ENCODE data around the gene MMP23B.

DNA sequence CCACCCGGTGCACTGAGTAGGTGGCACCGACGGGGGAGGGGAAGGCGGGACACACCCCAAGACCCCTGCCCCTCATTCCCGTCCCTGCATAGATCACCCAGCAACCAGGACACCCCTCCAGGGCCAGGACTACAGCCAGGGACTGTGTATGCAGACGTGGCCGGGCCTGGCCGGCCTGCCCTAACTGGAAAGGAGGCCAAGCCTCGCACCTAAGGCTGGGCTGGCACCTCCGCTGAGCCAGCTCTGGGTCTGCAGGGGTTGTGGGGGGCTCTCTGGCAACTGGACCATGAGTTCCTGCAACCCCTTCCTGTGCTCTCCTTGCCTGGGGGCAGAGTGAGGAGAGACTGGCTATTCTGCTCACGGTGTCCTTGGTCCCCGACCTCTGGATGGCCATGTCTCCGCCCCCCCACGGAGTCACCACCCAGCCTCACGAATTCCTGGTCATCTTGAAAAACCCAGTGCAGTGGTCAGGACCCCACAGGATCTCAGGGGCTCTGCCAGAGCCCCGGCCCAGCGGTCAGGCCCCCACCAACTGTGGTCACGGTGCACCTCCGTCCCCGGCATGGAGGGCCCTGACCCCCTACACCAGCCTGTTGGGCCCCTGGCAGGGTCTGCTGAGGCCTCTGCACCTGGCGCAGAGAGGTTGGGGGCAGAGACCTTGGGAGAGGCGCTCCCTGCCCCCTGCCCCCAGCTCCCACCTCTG lies 31.0 kb upstream of the MMP23B start:
- TF ChIP-seq, protein P1, sequence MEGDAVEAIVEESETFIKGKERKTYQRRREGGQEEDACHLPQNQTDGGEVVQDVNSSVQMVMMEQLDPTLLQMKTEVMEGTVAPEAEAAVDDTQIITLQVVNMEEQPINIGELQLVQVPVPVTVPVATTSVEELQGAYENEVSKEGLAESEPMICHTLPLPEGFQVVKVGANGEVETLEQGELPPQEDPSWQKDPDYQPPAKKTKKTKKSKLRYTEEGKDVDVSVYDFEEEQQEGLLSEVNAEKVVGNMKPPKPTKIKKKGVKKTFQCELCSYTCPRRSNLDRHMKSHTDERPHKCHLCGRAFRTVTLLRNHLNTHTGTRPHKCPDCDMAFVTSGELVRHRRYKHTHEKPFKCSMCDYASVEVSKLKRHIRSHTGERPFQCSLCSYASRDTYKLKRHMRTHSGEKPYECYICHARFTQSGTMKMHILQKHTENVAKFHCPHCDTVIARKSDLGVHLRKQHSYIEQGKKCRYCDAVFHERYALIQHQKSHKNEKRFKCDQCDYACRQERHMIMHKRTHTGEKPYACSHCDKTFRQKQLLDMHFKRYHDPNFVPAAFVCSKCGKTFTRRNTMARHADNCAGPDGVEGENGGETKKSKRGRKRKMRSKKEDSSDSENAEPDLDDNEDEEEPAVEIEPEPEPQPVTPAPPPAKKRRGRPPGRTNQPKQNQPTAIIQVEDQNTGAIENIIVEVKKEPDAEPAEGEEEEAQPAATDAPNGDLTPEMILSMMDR (IDR thresholded peaks at IDR 0.05): no peak
- TF ChIP-seq POLR2A (IDR thresholded peaks at IDR 0.05): no peak

All from tibial nerve (tissue), 3 donors.